ENCODE measurements around the gene FAM118B. TPM values are rescaled to one million over a fixed set of nuclear protein-coding genes. Genes with fewer than 3 reads are reported as not detected.

Gene FAM118B
- total and polyA plus RNA-seq, 2 of the 4 experiments (the other 2 are of a cell fraction) = 20.0 to 27.2 TPM

DNA sequence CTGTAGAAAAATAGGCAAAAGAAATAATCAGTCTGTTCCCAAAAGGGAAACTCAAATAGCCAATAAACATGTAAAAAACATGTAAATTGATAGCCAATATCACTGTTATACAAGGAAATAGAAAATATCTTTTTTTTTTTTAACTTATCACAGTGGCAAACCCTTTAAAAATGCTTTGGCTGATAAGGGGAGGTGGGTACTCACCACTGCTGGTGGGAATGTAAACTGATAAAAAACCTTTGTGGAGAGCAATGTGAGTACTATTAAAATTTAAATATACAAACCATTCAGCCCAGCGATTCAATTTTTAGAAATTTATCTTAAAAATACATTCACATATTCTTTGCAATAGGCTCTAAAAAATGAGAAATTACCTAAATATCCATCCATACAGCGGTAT lies 3.7 kb upstream of the FAM118B start:
- no TSS peak for BruUV-seq (replicated peaks)
- Histone ChIP-seq H3K27ac (ENCODE audit: insufficient read depth, low read length) (no peak overlapping the region), H2AFZ (replicated peaks; ENCODE audit: low read length, poor library complexity) (no peak overlapping the region), H3K9me1 (ENCODE audit: insufficient read depth, low read length) (no peaks in the 10 kb centered on the region; the same call in 1 of the 2 replicates), H4K8ac (ENCODE audit: low read depth in 2 of 2, low read length in 2 of 2) (no peak overlapping the region), H2BK20ac (ENCODE audit: low read depth, low read length) (no peak overlapping the region), H3K9me3 (ENCODE audit: control insufficient read depth, insufficient read depth, low read length) (no peaks in the 10 kb centered on the region), H3K27me3 (ENCODE audit: control insufficient read depth, insufficient read depth, low read length) (no peaks in the 10 kb centered on the region), H3K4me2 (ENCODE audit: low read depth, low read length) (no peak overlapping the region), H3K18ac (ENCODE audit: low read depth, low read length) (no peak overlapping the region), H3K4me1 (ENCODE audit: control insufficient read depth, insufficient read depth, low read length) (no peaks in the 10 kb centered on the region), H2AK9ac (replicated peaks; ENCODE audit: low read depth, low read length, poor library complexity) (no peak overlapping the region), H2BK5ac (ENCODE audit: low read depth, low read length, poor library complexity, severe bottlenecking) (no peak overlapping the region), H3K36me3 (ENCODE audit: control insufficient read depth, insufficient read depth, low read length) (peaks cover 27% of the 10 kb centered on the region), H2AK5ac (ENCODE audit: low read depth, low read length) (no peak overlapping the region), H4K91ac (ENCODE audit: insufficient read depth, low read depth, low read length) (no peak overlapping the region), H3K4ac (ENCODE audit: low read depth, low read length) (no peak overlapping the region), H3K14ac (replicated peaks; ENCODE audit: low read depth, low read length) (no peak overlapping the region), H4K20me1 (ENCODE audit: insufficient read depth, low read length) (peaks cover 3% of the 10 kb centered on the region), H3K4me3 (ENCODE audit: insufficient read depth, low read depth, low read length) (no peak overlapping the region), H2BK120ac (ENCODE audit: low read depth, low read length) (no peak overlapping the region), H3K9ac (ENCODE audit: low read depth, low read length) (no peak overlapping the region), H2BK15ac (ENCODE audit: low read depth, low read length) (no peak overlapping the region), H4K5ac (ENCODE audit: low read depth, low read length) (no peak overlapping the region), H3K79me1 (ENCODE audit: low read depth in 1 of 2, low read length in 2 of 2) (peaks cover 16 to 31% of the 10 kb centered on the region in 2 experiments), H3K23ac (ENCODE audit: low read depth, low read length) (no peak overlapping the region), H3K56ac (ENCODE audit: extremely low read depth, insufficient read depth, low read length) (no peak overlapping the region)
- TF ChIP-seq NFE2L2 (IDR thresholded peaks at IDR 0.05; ENCODE audit: low read depth, low read length) (no peak), BHLHE40 (IDR thresholded peaks at IDR 0.05; ENCODE audit: low read depth, low read length) (no peak), POLR2A (IDR thresholded peaks at IDR 0.05; ENCODE audit: low read depth, low read length) (no peak), FOS (IDR thresholded peaks at IDR 0.05; ENCODE audit: low read depth, low read length) (no peak), RAD21 (IDR thresholded peaks at IDR 0.05; ENCODE audit: low read length) (no peak), SMC3 (IDR thresholded peaks at IDR 0.05; ENCODE audit: low read depth, low read length) (no peak), CEBPB (IDR thresholded peaks at IDR 0.05; ENCODE audit: low read depth, low read length) (no peak), MAFK (IDR thresholded peaks at IDR 0.05; ENCODE audit: low read depth, low read length) (no peak)
- TF ChIP-seq, protein P1, sequence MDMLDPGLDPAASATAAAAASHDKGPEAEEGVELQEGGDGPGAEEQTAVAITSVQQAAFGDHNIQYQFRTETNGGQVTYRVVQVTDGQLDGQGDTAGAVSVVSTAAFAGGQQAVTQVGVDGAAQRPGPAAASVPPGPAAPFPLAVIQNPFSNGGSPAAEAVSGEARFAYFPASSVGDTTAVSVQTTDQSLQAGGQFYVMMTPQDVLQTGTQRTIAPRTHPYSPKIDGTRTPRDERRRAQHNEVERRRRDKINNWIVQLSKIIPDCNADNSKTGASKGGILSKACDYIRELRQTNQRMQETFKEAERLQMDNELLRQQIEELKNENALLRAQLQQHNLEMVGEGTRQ (IDR thresholded peaks at IDR 0.05; ENCODE audit: low read depth, low read length) = no peak
- TF ChIP-seq, protein P2, sequence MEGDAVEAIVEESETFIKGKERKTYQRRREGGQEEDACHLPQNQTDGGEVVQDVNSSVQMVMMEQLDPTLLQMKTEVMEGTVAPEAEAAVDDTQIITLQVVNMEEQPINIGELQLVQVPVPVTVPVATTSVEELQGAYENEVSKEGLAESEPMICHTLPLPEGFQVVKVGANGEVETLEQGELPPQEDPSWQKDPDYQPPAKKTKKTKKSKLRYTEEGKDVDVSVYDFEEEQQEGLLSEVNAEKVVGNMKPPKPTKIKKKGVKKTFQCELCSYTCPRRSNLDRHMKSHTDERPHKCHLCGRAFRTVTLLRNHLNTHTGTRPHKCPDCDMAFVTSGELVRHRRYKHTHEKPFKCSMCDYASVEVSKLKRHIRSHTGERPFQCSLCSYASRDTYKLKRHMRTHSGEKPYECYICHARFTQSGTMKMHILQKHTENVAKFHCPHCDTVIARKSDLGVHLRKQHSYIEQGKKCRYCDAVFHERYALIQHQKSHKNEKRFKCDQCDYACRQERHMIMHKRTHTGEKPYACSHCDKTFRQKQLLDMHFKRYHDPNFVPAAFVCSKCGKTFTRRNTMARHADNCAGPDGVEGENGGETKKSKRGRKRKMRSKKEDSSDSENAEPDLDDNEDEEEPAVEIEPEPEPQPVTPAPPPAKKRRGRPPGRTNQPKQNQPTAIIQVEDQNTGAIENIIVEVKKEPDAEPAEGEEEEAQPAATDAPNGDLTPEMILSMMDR (conservative IDR thresholded peaks at IDR 0.05; ENCODE audit: low read depth, low read length) = no peak
- intact Hi-C loops (cut with micrococcal nuclease) (no loop called here), dilution Hi-C loops (cut with HindIII; ENCODE audit: low sequenced_read_pairs, unreplicated experiment) (loop anchor here (25.0 kb wide), 1 partner anchor 296 kb away; the partner anchor contains the start of genes DDX25 and PUS3), in situ Hi-C loops (cut with MboI; ENCODE audit: low sequenced_read_pairs) (no loop called here)
- no peak for ATAC-seq (ENCODE audit: low read depth)
- no peak for DNase-seq
- ChIA-PET CTCF (no interaction called here), POLR2A (ENCODE audit: unreplicated experiment) (no interaction called here)
- WGBS, 2 experiments (ENCODE audit: extremely low coverage in 2 of 2, insufficient read length in 1 of 2) = no CpG with 5 or more reads among the region's 2 CpGs
